HG03135 (cell line): ENCODE measurements around the gene RNASE12.

ENCODE experiments used
- ATAC-seq: cut with Tn5 transposase; IDR thresholded peaks from one replicate; pipeline ENCODE4 v1.9.1; 2021; ENCODE audit warnings: mild to moderate bottlenecking, moderate library complexity; ENCODE audit not compliant: unreplicated experiment

The RNASE12 gene

GRCh38 chr14:20546877-20547276 is 44.3 kb downstream of the RNASE12 start:
- no peak for ATAC-seq
